Small intestine (tissue), 7 donors: ENCODE data around the gene MAP3K10. TPM values are rescaled to one million over a fixed set of nuclear protein-coding genes. Genes with fewer than 3 reads are reported as not detected.
"Not testable (repeated sequence)": the region's sequence is repeated elsewhere in the genome, so short reads cannot be mapped to it uniquely, and the experiment has no call there.

Experiments used
- DNase-seq, 2 donors: peaks; one replicate each; pipeline versions ENCODE4 v3.0.0 to v3.0.0-alpha.2; 2013
- FAIRE-seq: peaks from 2 replicates; lab custom pipeline; 2012; peaks lifted over from hg19 to GRCh38; lab: Jason Lieb, UNC
- H3K27ac ChIP-seq, 3 donors: one replicate each; pipeline ENCODE4 v1.5.1; 2013; ENCODE audit warnings: low read length in 2 of 3, mild to moderate bottlenecking in 2 of 3, control low read depth in 1 of 3, inconsistent platforms in 1 of 3, low read depth in 1 of 3, moderate library complexity in 1 of 3
- H3K27me3 ChIP-seq, 3 donors: one replicate each; pipeline ENCODE4 v1.6.1; 2013; ENCODE audit warnings: low read length in 3 of 3, inconsistent platforms in 1 of 3; ENCODE audit not compliant: control insufficient read depth in 3 of 3, insufficient read depth in 3 of 3
- H3K36me3 ChIP-seq, 3 donors: one replicate each; pipeline ENCODE4 v1.6.1; 2013; ENCODE audit warnings: low read length in 3 of 3, inconsistent platforms in 1 of 3, low read depth in 1 of 3, mild to moderate bottlenecking in 1 of 3, moderate library complexity in 1 of 3; ENCODE audit not compliant: control insufficient read depth in 3 of 3, insufficient read depth in 2 of 3
- H3K4me1 ChIP-seq, 3 donors: one replicate each; pipeline ENCODE4 v1.6.1; 2013; ENCODE audit warnings: low read length in 2 of 3, inconsistent platforms in 1 of 3, low read depth in 1 of 3, mild to moderate bottlenecking in 1 of 3, moderate library complexity in 1 of 3; ENCODE audit not compliant: control insufficient read depth in 3 of 3, insufficient read depth in 2 of 3
- H3K4me3 ChIP-seq, 3 donors: one replicate each; pipeline ENCODE4 v1.5.1; 2013; ENCODE audit warnings: low read length in 3 of 3, control low read depth in 1 of 3, inconsistent platforms in 1 of 3, low read depth in 1 of 3, mild to moderate bottlenecking in 1 of 3, moderate library complexity in 1 of 3
- H3K9me3 ChIP-seq, 2 donors: one replicate each; pipeline ENCODE4 v1.6.1; 2013; ENCODE audit warnings: low read depth in 1 of 2, low read length in 1 of 2; ENCODE audit not compliant: control insufficient read depth in 2 of 2, insufficient read depth in 1 of 2
- WGBS, 3 donors: extraction: QIAGEN DNeasy Blood & Tissue Kit; methylation state at CpG; one replicate each; pipeline ENCODE4 v1.1.7; 2013; 5-methylcytosine and 5-hydroxymethylcytosine counted together
- polyA plus RNA-seq, 4 donors: library from polyadenylated mRNA; stranded (reverse) in 3 of 4; unstranded in 1 of 4; fragments of 200-250 nt in 3 of 4; fragments of 120-200 nt in 1 of 4; gene quantifications; one replicate each; pipeline versions ENCODE4 v1.2.1 to v1.2.3, GENCODE V29; 2013
- donor health status: healthy with polysubstance abuse.
- donor health status: control.
- donor health status: control.
- donor health status: Bipolar disorder and iron deficiency.
- donor health status: healthy.

Gene MAP3K10
- polyA plus RNA-seq, 4 donors: 5.4 to 9.7 (median 6.9) TPM

GRCh38 chr19:40163541-40164129, 27.6 kb upstream of the MAP3K10 start:
- WGBS, 3 donors: 77 to 95% (median 87%) methylated on average over 4 of the region's 4 CpGs
- Histone ChIP-seq H3K4me3 (no peak overlapping the region), H3K36me3 (no peaks in the 10 kb centered on the region), H3K9me3 (no peaks in the 10 kb centered on the region), H3K27me3 (no peaks in the 10 kb centered on the region), H3K4me1 (no peaks in the 10 kb centered on the region), H3K27ac (no peak overlapping the region)
- DNase-seq: no peak
- FAIRE-seq: no peak

- H3K9me3 ChIP-seq: no peaks in the 10 kb centered on the region
- no peak overlapping the region for H3K27ac ChIP-seq
- WGBS, 3 donors: 12 to 18% (median 15%) methylated on average over 10 of the region's 10 CpGs
- FAIRE-seq (no peak), DNase-seq (peak; percentile 27 to 45)
- no peak overlapping the region for H3K4me3 ChIP-seq
- no peaks in the 10 kb centered on the region for H3K36me3 ChIP-seq
- H3K4me1 ChIP-seq: no peaks in the 10 kb centered on the region
- no peaks in the 10 kb centered on the region for H3K27me3 ChIP-seq
Observed at GRCh38 chr19:40165362-40165937, 25.8 kb upstream of the MAP3K10 start.

- not testable (repeated sequence) for H3K27me3 ChIP-seq, H3K9me3 ChIP-seq, H3K27ac ChIP-seq, FAIRE-seq, H3K4me1 ChIP-seq, H3K4me3 ChIP-seq, H3K36me3 ChIP-seq, DNase-seq
- 71 to 79% (median 72%) methylated on average over 16 to 30 of the region's 30 CpGs for WGBS, 3 donors
Observed at GRCh38 chr19:40169482-40170302, 21.5 kb upstream of the MAP3K10 start.

- not testable (repeated sequence) for FAIRE-seq
- WGBS, 3 donors: 82 to 86% (median 85%) methylated on average over 21 to 39 of the region's 39 CpGs
Observed at GRCh38 chr19:40170303-40170989, 20.8 kb upstream of the MAP3K10 start.

GRCh38 chr19:40171293-40171692, 19.9 kb upstream of the MAP3K10 start:
- WGBS, 3 donors: 85 to 92% (median 89%) methylated on average over 4 of the region's 4 CpGs
- not testable (repeated sequence) for H3K9me3 ChIP-seq, H3K27me3 ChIP-seq, FAIRE-seq, H3K4me3 ChIP-seq, H3K27ac ChIP-seq, H3K36me3 ChIP-seq, DNase-seq, H3K4me1 ChIP-seq

More at GRCh38 chr19:40170303-40170989, 20.8 kb upstream of the MAP3K10 start:
- not testable (repeated sequence) for H3K4me1 ChIP-seq, H3K9me3 ChIP-seq, H3K4me3 ChIP-seq, H3K36me3 ChIP-seq, H3K27me3 ChIP-seq, DNase-seq, H3K27ac ChIP-seq

- 70 to 73% (median 73%) methylated on average over 4 of the region's 4 CpGs for WGBS, 3 donors
- H3K27me3 ChIP-seq: peaks cover 0 to 6% (median 0%) of the 10 kb centered on the region in 3 donors
- H3K27ac ChIP-seq: no peak overlapping the region
- no peak for FAIRE-seq
- no peaks in the 10 kb centered on the region for H3K9me3 ChIP-seq
- H3K4me1 ChIP-seq: no peaks in the 10 kb centered on the region
- H3K4me3 ChIP-seq: no peak overlapping the region
- H3K36me3 ChIP-seq: no peaks in the 10 kb centered on the region
- DNase-seq: no peak
Observed at GRCh38 chr19:40174092-40174491, 17.1 kb upstream of the MAP3K10 start.

GRCh38 chr19:40175820-40176219, 15.4 kb upstream of the MAP3K10 start:
- WGBS, 3 donors: 63 to 75% (median 69%) methylated on average over 5 of the region's 5 CpGs
- Histone ChIP-seq H3K27ac (no peak overlapping the region), H3K27me3 (peaks cover 0 to 5% (median 0%) of the 10 kb centered on the region in 3 donors), H3K36me3 (no peaks in the 10 kb centered on the region), H3K9me3 (no peaks in the 10 kb centered on the region), H3K4me1 (no peaks in the 10 kb centered on the region), H3K4me3 (no peak overlapping the region)
- DNase-seq (no peak), FAIRE-seq (no peak)
